HepG2 (cell line): ENCODE measurements around the gene COX14.

Experiments used
- HDAC6 ChIP-seq: fragments of 200-600 bp; sonication (generic); IDR thresholded peaks from 2 replicates; pipeline ENCODE4 v1.7.0; 2017; ENCODE audit warnings: mild to moderate bottlenecking, antibody characterized with exemption, low read length, low read depth
- IRF9 ChIP-seq: sonication (generic); formaldehyde crosslinking; IDR thresholded peaks from 2 replicates; pipeline ENCODE4 v1.8.0; 2022; ENCODE audit warnings: missing genetic modification reagents, mild to moderate bottlenecking, borderline replicate concordance
- MAZ ChIP-seq, 2 experiments: sonication (generic) in 1 of 2; formaldehyde crosslinking in 1 of 2; IDR thresholded peaks; 2 replicates each; pipeline versions ENCODE4 v1.5.0 to v1.6.1; 2012 to 2020; ENCODE audit warnings: low read depth in 2 of 2, mild to moderate bottlenecking in 2 of 2, borderline replicate concordance in 1 of 2, improper control_type of control experiment in 1 of 2, low read length in 1 of 2, missing genetic modification reagents in 1 of 2, moderate library complexity in 1 of 2
- NFIC ChIP-seq: IDR thresholded peaks from 2 replicates; pipeline ENCODE4 v1.6.1; 2012; ENCODE audit warnings: mild to moderate bottlenecking, low read length, inconsistent platforms
- NR3C1 ChIP-seq: sonication (generic); formaldehyde crosslinking; IDR thresholded peaks from 2 replicates; pipeline ENCODE4 v1.4.0; 2020; ENCODE audit warnings: missing genetic modification reagents
- POLR2AphosphoS5 ChIP-seq: IDR thresholded peaks from 2 replicates; pipeline ENCODE4 v1.6.1; 2012; ENCODE audit warnings: low read depth, low read length
- USF2 ChIP-seq, 2 experiments: sonication (generic) in 1 of 2; formaldehyde crosslinking in 1 of 2; IDR thresholded peaks; 2 replicates each; pipeline versions ENCODE4 v1.5.1 to v1.6.1; 2011 to 2020; ENCODE audit warnings: borderline replicate concordance in 1 of 2, low read depth in 1 of 2, low read length in 1 of 2, mild to moderate bottlenecking in 1 of 2, missing genetic modification reagents in 1 of 2, moderate library complexity in 1 of 2
- ZNF138 ChIP-seq: sonication (generic); formaldehyde crosslinking; IDR thresholded peaks from 2 replicates; pipeline ENCODE4 v1.5.0; 2020; ENCODE audit warnings: mild to moderate bottlenecking, low read depth, missing genetic modification reagents
- ZNF24 ChIP-seq: fragments of 450-650 bp; IDR thresholded peaks from 2 replicates; pipeline ENCODE4 v1.6.1; 2017; ENCODE audit warnings: antibody characterized with exemption, mild to moderate bottlenecking
- ZNF850 ChIP-seq: sonication (generic); formaldehyde crosslinking; conservative IDR thresholded peaks from 2 replicates; pipeline ENCODE4 v1.9.0; 2021; ENCODE audit warnings: mild to moderate bottlenecking, missing genetic modification reagents
- TF ChIP-seq, protein P1 (sequence below): sonication (generic); formaldehyde crosslinking; IDR thresholded peaks from 2 replicates; pipeline ENCODE4 v1.5.0; 2020; ENCODE audit warnings: mild to moderate bottlenecking, missing genetic modification reagents, moderate library complexity

DNA sequence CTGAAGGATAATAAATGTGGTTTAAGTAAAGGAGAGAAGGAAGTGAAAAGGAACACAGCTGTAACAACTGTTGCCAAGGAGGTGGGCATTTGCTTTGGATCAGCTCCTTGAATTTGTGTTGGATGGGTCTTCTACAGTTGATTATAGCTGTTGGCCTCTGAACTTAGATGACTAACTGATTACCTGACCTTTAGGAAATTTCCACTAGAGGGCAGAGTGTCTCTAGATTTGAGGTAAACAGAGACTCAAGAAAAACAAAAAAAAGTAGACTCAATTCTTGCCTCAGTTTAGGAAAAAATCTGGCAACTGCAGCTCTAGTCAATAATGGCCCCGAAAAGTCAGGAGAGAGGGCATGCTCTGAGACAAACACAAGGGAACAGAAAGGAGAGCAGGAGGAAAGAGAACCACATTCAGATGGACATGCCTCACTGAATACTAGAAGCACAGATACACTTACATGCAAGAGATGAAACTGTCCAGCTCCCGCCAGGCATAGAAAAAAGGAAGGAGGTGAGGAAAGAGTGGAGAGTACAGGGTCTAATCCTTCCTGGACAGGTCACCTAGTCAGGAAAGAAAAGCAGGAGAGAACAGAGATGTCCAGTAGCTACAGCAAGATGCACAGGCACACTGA, 20.6 kb downstream of the COX14 start:
- TF ChIP-seq ZNF24, result no peak
- TF ChIP-seq ZNF850, result no peak
- TF ChIP-seq, protein P1, sequence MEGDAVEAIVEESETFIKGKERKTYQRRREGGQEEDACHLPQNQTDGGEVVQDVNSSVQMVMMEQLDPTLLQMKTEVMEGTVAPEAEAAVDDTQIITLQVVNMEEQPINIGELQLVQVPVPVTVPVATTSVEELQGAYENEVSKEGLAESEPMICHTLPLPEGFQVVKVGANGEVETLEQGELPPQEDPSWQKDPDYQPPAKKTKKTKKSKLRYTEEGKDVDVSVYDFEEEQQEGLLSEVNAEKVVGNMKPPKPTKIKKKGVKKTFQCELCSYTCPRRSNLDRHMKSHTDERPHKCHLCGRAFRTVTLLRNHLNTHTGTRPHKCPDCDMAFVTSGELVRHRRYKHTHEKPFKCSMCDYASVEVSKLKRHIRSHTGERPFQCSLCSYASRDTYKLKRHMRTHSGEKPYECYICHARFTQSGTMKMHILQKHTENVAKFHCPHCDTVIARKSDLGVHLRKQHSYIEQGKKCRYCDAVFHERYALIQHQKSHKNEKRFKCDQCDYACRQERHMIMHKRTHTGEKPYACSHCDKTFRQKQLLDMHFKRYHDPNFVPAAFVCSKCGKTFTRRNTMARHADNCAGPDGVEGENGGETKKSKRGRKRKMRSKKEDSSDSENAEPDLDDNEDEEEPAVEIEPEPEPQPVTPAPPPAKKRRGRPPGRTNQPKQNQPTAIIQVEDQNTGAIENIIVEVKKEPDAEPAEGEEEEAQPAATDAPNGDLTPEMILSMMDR (CRISPR knock-in tag), result peak; percentile 72
- no peak for TF ChIP-seq ZNF138 (CRISPR knock-in tag)
- no peak for TF ChIP-seq USF2 (IDR thresholded peaks at IDR 0.05; ENCODE audit: low read depth, low read length)
- no peak for TF ChIP-seq USF2 (CRISPR knock-in tag; IDR thresholded peaks at IDR 0.05; ENCODE audit: borderline replicate concordance)
- TF ChIP-seq HDAC6, result no peak
- TF ChIP-seq MAZ (IDR thresholded peaks at IDR 0.05; ENCODE audit: borderline replicate concordance, low read depth, low read length), result no peak
- TF ChIP-seq MAZ (CRISPR knock-in tag; IDR thresholded peaks at IDR 0.05; ENCODE audit: low read depth), result no peak
- no peak for TF ChIP-seq POLR2AphosphoS5
- TF ChIP-seq IRF9, result no peak
- TF ChIP-seq NR3C1 (CRISPR knock-in tag), result no peak
- TF ChIP-seq NFIC, result no peak
